ENCODE measurements around the gene EFNB2.

Gene EFNB2

GRCh38 chr13:106479929-106480328 lies 55.5 kb downstream of the EFNB2 start:
- no peak overlapping the region for H3K4me3 ChIP-seq (ENCODE audit: control insufficient read depth, low read depth, low read length)
- no peak for DNase-seq (ENCODE audit: low read depth)
- TF ChIP-seq CTCF (IDR thresholded peaks at IDR 0.05; ENCODE audit: control insufficient read depth, insufficient read depth, low read depth, low read length, missing control alignments), result no peak

GRCh38 chr13:106478116-106478515 lies 57.3 kb downstream of the EFNB2 start:
- TF ChIP-seq CTCF (IDR thresholded peaks at IDR 0.05; ENCODE audit: control insufficient read depth, insufficient read depth, low read depth, low read length, missing control alignments), result no peak
- no peak overlapping the region for H3K4me3 ChIP-seq (ENCODE audit: control insufficient read depth, low read depth, low read length)
- no peak for DNase-seq (ENCODE audit: low read depth)

- DNase-seq (ENCODE audit: low read depth), result no peak
- no peak overlapping the region for H3K4me3 ChIP-seq (ENCODE audit: control insufficient read depth, low read depth, low read length)
- no peak for TF ChIP-seq CTCF (IDR thresholded peaks at IDR 0.05; ENCODE audit: control insufficient read depth, insufficient read depth, low read depth, low read length, missing control alignments)
Measured at GRCh38 chr13:106477303-106477702, 58.2 kb downstream of the EFNB2 start.

GRCh38 chr13:106475852-106476251 lies 59.6 kb downstream of the EFNB2 start:
- TF ChIP-seq CTCF (IDR thresholded peaks at IDR 0.05; ENCODE audit: control insufficient read depth, insufficient read depth, low read depth, low read length, missing control alignments), result no peak
- no peak overlapping the region for H3K4me3 ChIP-seq (ENCODE audit: control insufficient read depth, low read depth, low read length)
- DNase-seq (ENCODE audit: low read depth), result no peak

- TF ChIP-seq CTCF (IDR thresholded peaks at IDR 0.05; ENCODE audit: control insufficient read depth, insufficient read depth, low read depth, low read length, missing control alignments), result no peak
- no peak overlapping the region for H3K4me3 ChIP-seq (ENCODE audit: control insufficient read depth, low read depth, low read length)
- DNase-seq (ENCODE audit: low read depth), result no peak
Measured at GRCh38 chr13:106474912-106475311, 60.5 kb downstream of the EFNB2 start.

- DNase-seq (ENCODE audit: low read depth), result no peak
- no peak for TF ChIP-seq CTCF (IDR thresholded peaks at IDR 0.05; ENCODE audit: control insufficient read depth, insufficient read depth, low read depth, low read length, missing control alignments)
- no peak overlapping the region for H3K4me3 ChIP-seq (ENCODE audit: control insufficient read depth, low read depth, low read length)
Measured at GRCh38 chr13:106473154-106473553, 62.3 kb downstream of the EFNB2 start.

GRCh38 chr13:106472621-106473020 lies 62.8 kb downstream of the EFNB2 start:
- TF ChIP-seq CTCF (IDR thresholded peaks at IDR 0.05; ENCODE audit: control insufficient read depth, insufficient read depth, low read depth, low read length, missing control alignments), result no peak
- DNase-seq (ENCODE audit: low read depth), result no peak
- H3K4me3 ChIP-seq (ENCODE audit: control insufficient read depth, low read depth, low read length), result no peak overlapping the region
